ENCODE measurements around the gene TMCO4. TPM values are rescaled to one million over a fixed set of nuclear protein-coding genes. Genes with fewer than 3 reads are reported as not detected.

Gene TMCO4
- polyA plus RNA-seq, 1 experiment: 22.0 TPM

DNA sequence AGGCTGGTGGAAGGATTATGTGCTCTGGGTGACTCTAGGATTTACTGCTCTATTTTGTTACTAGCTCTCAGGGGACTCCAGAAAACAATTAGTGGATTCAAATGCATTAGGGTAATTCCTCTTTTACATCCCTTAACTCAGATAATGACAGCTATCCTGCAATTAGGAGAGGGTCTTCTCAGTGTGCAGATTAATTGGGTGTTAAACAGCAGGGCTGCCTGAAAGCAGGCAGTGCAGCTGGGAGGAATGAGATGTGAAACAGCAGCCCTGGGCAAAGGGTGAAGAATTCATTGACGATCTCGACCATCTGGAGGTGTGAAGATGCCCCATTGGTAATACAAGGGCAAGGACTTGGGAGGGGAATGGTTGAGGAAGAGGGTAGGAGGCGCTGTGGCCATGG, 68.9 kb downstream of the TMCO4 start:
- Histone ChIP-seq H3K4me3 (ENCODE audit: low read depth, low read length) (no peak overlapping the region), H3K27me3 (ENCODE audit: control insufficient read depth, insufficient read depth, low read length) (no peaks in the 10 kb centered on the region), H3K36me3 (ENCODE audit: control insufficient read depth, insufficient read depth, low read length) (peaks cover 8% of the 10 kb centered on the region)
- POLR2A ChIA-PET: no interaction called here
- no peak for DNase-seq (ENCODE audit: low read depth)
- CTCF ChIA-PET: interaction anchor here (1.5 kb wide), 1 partner anchor 15 kb away, joined by 8 read pairs; no protein-coding TSS in a partner anchor
- TF ChIP-seq, protein P1, sequence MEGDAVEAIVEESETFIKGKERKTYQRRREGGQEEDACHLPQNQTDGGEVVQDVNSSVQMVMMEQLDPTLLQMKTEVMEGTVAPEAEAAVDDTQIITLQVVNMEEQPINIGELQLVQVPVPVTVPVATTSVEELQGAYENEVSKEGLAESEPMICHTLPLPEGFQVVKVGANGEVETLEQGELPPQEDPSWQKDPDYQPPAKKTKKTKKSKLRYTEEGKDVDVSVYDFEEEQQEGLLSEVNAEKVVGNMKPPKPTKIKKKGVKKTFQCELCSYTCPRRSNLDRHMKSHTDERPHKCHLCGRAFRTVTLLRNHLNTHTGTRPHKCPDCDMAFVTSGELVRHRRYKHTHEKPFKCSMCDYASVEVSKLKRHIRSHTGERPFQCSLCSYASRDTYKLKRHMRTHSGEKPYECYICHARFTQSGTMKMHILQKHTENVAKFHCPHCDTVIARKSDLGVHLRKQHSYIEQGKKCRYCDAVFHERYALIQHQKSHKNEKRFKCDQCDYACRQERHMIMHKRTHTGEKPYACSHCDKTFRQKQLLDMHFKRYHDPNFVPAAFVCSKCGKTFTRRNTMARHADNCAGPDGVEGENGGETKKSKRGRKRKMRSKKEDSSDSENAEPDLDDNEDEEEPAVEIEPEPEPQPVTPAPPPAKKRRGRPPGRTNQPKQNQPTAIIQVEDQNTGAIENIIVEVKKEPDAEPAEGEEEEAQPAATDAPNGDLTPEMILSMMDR (IDR thresholded peaks at IDR 0.05; ENCODE audit: insufficient read depth, low read depth, low read length): no peak

DNA sequence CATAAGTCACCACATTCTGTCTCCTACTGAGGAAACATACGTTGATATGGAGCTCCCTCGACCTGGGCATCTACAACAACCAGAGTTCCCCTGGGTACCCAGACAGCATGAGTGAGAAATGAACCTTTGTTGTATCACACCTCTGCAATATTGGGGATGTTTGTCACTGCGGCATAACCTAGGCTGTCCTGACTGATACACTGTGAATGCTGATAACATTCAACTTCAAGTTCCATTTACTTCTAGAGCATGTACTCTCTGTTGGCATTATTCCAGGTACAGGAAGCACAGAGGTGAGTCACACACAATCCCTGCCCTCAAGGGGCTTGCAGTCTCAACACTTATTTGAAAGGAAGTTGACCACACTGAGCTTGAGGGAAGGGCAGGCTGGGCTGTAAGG, 69.5 kb downstream of the TMCO4 start:
- no peak overlapping the region for H3K4me3 ChIP-seq (ENCODE audit: low read depth, low read length)
- ChIA-PET POLR2A (no interaction called here), CTCF (interaction anchor here (1.0 to 1.5 kb wide), 4 partner anchors 8 to 154 kb away, joined by 3 to 8 read pairs (median 4); no protein-coding TSS in a partner anchor)
- no peak for DNase-seq (ENCODE audit: low read depth)
- peaks cover 8% of the 10 kb centered on the region for H3K36me3 ChIP-seq (ENCODE audit: control insufficient read depth, insufficient read depth, low read length)
- TF ChIP-seq, protein P1 (IDR thresholded peaks at IDR 0.05; ENCODE audit: insufficient read depth, low read depth, low read length): no peak
- H3K27me3 ChIP-seq (ENCODE audit: control insufficient read depth, insufficient read depth, low read length): no peaks in the 10 kb centered on the region

GRCh38 chr1:19728413-19729145, 71.1 kb downstream of the TMCO4 start:
- Histone ChIP-seq H3K4me3 (ENCODE audit: low read depth, low read length) (no peak overlapping the region), H3K36me3 (ENCODE audit: control insufficient read depth, insufficient read depth, low read length) (peaks cover 7% of the 10 kb centered on the region), H3K27me3 (ENCODE audit: control insufficient read depth, insufficient read depth, low read length) (no peaks in the 10 kb centered on the region)
- CTCF ChIA-PET: interaction anchor here (0.6 to 2.7 kb wide), 5 partner anchors 9 to 83 kb away, joined by 3 to 19 read pairs (median 4); no protein-coding TSS in a partner anchor
- TF ChIP-seq, protein P1 (IDR thresholded peaks at IDR 0.05; ENCODE audit: insufficient read depth, low read depth, low read length): no peak
- no peak for DNase-seq (ENCODE audit: low read depth)
- POLR2A ChIA-PET: no interaction called here

DNA sequence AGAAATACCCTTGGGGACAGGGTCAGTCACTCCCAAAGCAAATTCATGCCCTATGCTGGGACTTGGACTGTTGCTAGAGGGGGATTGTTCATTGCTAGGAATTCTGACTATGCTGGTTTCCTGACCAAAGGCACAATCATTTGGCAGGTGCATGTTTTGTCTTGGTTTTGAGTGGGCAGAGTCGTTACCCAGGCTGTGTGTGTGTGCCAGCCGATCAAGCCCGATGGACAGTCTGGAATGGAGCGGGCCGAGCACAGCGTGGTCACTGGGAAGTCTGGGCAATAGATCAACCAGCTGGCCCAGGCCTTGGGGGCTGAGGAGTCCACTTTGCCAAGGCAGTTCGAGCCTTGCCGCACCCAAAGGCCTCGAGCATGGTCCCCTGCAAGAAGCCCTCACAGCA, 74.1 kb downstream of the TMCO4 start:
- Histone ChIP-seq H3K27me3 (ENCODE audit: control insufficient read depth, insufficient read depth, low read length) (no peaks in the 10 kb centered on the region), H3K4me3 (ENCODE audit: low read depth, low read length) (no peak overlapping the region), H3K36me3 (ENCODE audit: control insufficient read depth, insufficient read depth, low read length) (peaks cover 3% of the 10 kb centered on the region)
- TF ChIP-seq, protein P1 (IDR thresholded peaks at IDR 0.05; ENCODE audit: insufficient read depth, low read depth, low read length): no peak
- no peak for DNase-seq (ENCODE audit: low read depth)
- ChIA-PET POLR2A (no interaction called here), CTCF (interaction anchor here (2.8 kb wide), 1 partner anchor 10 kb away, joined by 14 read pairs; no protein-coding TSS in a partner anchor)

DNA sequence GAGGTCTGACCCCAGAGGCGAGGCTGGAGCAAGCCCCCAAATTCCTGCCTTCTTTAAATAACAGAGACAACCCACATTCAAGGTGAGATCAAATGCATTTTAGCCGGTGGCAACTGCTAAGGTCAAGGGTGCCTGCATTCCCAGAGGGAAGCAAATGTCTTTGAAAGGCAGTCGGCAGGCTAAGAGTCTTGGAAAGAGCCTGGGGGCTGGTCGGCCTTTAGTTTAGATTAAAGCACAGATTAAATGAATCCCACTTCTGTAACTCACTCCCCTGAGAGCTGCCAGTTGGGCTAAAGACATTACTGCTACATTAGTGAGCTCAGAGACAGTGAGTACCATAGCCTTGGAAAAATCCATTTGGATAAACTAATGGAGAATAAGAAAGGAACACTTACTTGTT, 75.8 kb downstream of the TMCO4 start:
- Histone ChIP-seq H3K4me3 (ENCODE audit: low read depth, low read length) (no peak overlapping the region), H3K36me3 (ENCODE audit: control insufficient read depth, insufficient read depth, low read length) (peaks cover 1% of the 10 kb centered on the region), H3K27me3 (ENCODE audit: control insufficient read depth, insufficient read depth, low read length) (no peaks in the 10 kb centered on the region)
- TF ChIP-seq, protein P1 (IDR thresholded peaks at IDR 0.05; ENCODE audit: insufficient read depth, low read depth, low read length): no peak
- CTCF ChIA-PET: interaction anchor here (1.0 to 2.8 kb wide), 3 partner anchors 8 to 159 kb away, joined by 3 to 14 read pairs (median 6); partner anchors contain the start of gene OTUD3
- POLR2A ChIA-PET: no interaction called here
- no peak for DNase-seq (ENCODE audit: low read depth)
